ENCODE data around the gene PABPN1L.
A peak's percentile ranks its signal among the peaks of the same experiment; 100 is the strongest.

PABPN1L gene

DNA sequence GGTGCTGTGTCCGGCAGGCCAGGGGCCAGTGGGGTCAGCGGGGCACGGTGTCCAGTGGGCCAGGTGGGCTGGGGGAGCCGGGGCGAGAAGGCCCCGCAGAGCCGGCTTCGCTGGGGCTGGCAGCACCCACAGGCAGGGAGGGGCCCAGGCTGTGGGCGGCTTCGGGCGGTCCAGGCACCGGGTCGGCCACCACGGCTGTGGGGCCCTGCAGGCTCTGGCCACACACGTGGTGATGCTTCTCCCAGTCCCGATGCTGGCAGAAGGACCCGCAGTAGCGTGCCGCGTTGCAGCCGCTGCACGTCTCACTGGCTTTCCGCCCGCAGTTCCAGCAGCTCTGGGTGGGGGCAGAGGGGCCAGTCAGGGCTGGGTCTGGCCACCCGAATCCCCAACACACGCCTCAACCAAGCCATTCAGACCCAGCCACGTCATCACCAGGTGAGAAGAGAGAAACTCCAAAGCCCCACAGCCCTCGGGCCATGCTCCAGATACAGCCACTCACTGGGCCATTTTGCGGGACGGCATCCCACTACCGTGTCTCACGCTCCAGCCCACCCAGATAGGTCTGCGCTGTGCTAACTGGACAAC lies 10.6 kb upstream of the PABPN1L start:
- no peak for DNase-seq (ENCODE audit: low spot score)
- H2AFZ ChIP-seq (ENCODE audit: low read length): no peak overlapping the region
- H3K4me2 ChIP-seq (ENCODE audit: insufficient read depth, low read length, poor library complexity, severe bottlenecking): no peak overlapping the region
- H2BK120ac ChIP-seq (ENCODE audit: low read depth, low read length): no peak overlapping the region
- H3K4me3 ChIP-seq (ENCODE audit: low read length in 2 of 2): no peak overlapping the region
- peak overlapping the region; percentile 10 for H2AK5ac ChIP-seq (ENCODE audit: low read depth, low read length)
- no peak overlapping the region for H2BK15ac ChIP-seq (ENCODE audit: low read length)
- H4K8ac ChIP-seq (ENCODE audit: low read depth, low read length): no peak overlapping the region
- peaks cover 3% of the 10 kb centered on the region for H3K79me1 ChIP-seq (ENCODE audit: low read depth, low read length)
- peaks cover 0 to 44% (median 11%) of the 10 kb centered on the region in 3 experiments for H3K27me3 ChIP-seq (ENCODE audit: control insufficient read depth in 3 of 3, insufficient read depth in 3 of 3, low read depth in 1 of 3, low read length in 3 of 3)
- H3K18ac ChIP-seq (ENCODE audit: low read length): peak overlapping the region; percentile 13
- H3K14ac ChIP-seq (ENCODE audit: low read length): no peak overlapping the region
- peak overlapping the region; percentile 41 for H2BK12ac ChIP-seq (ENCODE audit: low read length)
- no peak overlapping the region for H4K91ac ChIP-seq (ENCODE audit: low read depth, low read length, poor library complexity)
- H3K23ac ChIP-seq (ENCODE audit: low read depth, low read length, poor library complexity): peak overlapping the region; percentile 44
- H3K9me3 ChIP-seq (replicated peaks in 1 of 2; ENCODE audit: control insufficient read depth in 2 of 2, insufficient read depth in 1 of 2, low read depth in 1 of 2, low read length in 2 of 2): no peaks in the 10 kb centered on the region
- H3K36me3 ChIP-seq (replicated peaks in 1 of 2; ENCODE audit: control insufficient read depth in 2 of 2, insufficient read depth in 2 of 2, low read length in 2 of 2): no peaks in the 10 kb centered on the region
- peaks cover 16 to 19% of the 10 kb centered on the region in 2 donors for H3K4me1 ChIP-seq (ENCODE audit: control insufficient read depth in 2 of 2, insufficient read depth in 1 of 2, low read depth in 1 of 2, low read length in 2 of 2)
- H3K27ac ChIP-seq (replicated peaks; ENCODE audit: low read length): no peak overlapping the region
- no peak overlapping the region for H3K4ac ChIP-seq (ENCODE audit: low read length)
- no CpG with 5 or more reads among the region's 33 CpGs for WGBS, 2 donors (ENCODE audit: extremely low coverage in 2 of 2, insufficient read length in 2 of 2, insufficient replicate concordance in 1 of 2)
- no peak overlapping the region for H2BK5ac ChIP-seq (ENCODE audit: low read length)
- H3K9ac ChIP-seq (ENCODE audit: low read depth, low read length, poor library complexity): peak overlapping the region; percentile 78

DNA sequence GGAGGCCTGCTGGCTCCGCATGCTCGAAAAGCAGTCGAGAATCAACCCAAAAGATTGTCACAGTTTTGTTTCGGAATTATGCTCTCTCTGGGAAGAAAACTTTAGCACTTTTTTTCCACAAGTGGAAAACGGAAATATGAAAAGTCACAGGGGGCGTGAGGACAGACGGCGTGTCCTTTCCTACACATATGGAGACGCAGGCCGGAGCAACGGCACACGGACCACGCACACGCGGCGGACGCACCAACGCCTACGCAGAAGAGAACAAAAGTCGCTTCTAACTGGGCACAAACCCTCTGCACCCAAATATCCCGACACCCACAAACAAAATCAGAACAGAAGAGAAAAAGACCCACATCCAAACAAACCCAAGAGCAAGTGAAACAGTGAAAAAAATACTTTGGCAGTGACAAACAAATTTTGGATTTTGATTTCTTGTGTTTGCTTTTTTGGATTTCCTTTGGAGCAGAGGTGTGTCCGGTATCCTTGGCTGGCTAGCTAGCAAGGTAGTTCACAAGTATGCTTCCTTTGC lies 9.3 kb upstream of the PABPN1L start:
- Histone ChIP-seq H3K4me3 (ENCODE audit: low read length in 2 of 2) (no peak overlapping the region), H4K8ac (ENCODE audit: low read depth, low read length) (no peak overlapping the region), H3K4me2 (ENCODE audit: insufficient read depth, low read length, poor library complexity, severe bottlenecking) (no peak overlapping the region), H3K27ac (replicated peaks; ENCODE audit: low read length) (no peak overlapping the region), H3K4ac (ENCODE audit: low read length) (no peak overlapping the region), H3K9me3 (replicated peaks in 1 of 2; ENCODE audit: control insufficient read depth in 2 of 2, insufficient read depth in 1 of 2, low read depth in 1 of 2, low read length in 2 of 2) (no peaks in the 10 kb centered on the region), H3K27me3 (ENCODE audit: control insufficient read depth in 3 of 3, insufficient read depth in 3 of 3, low read depth in 1 of 3, low read length in 3 of 3) (peaks cover 0 to 57% (median 3%) of the 10 kb centered on the region in 3 experiments), H4K91ac (ENCODE audit: low read depth, low read length, poor library complexity) (no peak overlapping the region), H3K4me1 (ENCODE audit: control insufficient read depth in 2 of 2, insufficient read depth in 1 of 2, low read depth in 1 of 2, low read length in 2 of 2) (peaks cover 8 to 17% of the 10 kb centered on the region in 2 donors), H2BK12ac (ENCODE audit: low read length) (no peak overlapping the region), H3K36me3 (replicated peaks in 1 of 2; ENCODE audit: control insufficient read depth in 2 of 2, insufficient read depth in 2 of 2, low read length in 2 of 2) (no peaks in the 10 kb centered on the region), H3K14ac (ENCODE audit: low read length) (no peak overlapping the region), H2AK5ac (ENCODE audit: low read depth, low read length) (peak overlapping the region; percentile 28), H2BK120ac (ENCODE audit: low read depth, low read length) (no peak overlapping the region), H2BK15ac (ENCODE audit: low read length) (no peak overlapping the region), H3K18ac (ENCODE audit: low read length) (no peak overlapping the region), H2BK5ac (ENCODE audit: low read length) (no peak overlapping the region), H3K23ac (ENCODE audit: low read depth, low read length, poor library complexity) (no peak overlapping the region), H3K9ac (ENCODE audit: low read depth, low read length, poor library complexity) (no peak overlapping the region), H2AFZ (ENCODE audit: low read length) (no peak overlapping the region), H3K79me1 (ENCODE audit: low read depth, low read length) (peaks cover 3% of the 10 kb centered on the region)
- WGBS, 2 donors (ENCODE audit: extremely low coverage in 2 of 2, insufficient read length in 2 of 2, insufficient replicate concordance in 1 of 2): no CpG with 5 or more reads among the region's 22 CpGs
- no peak for DNase-seq (ENCODE audit: low spot score)

DNA sequence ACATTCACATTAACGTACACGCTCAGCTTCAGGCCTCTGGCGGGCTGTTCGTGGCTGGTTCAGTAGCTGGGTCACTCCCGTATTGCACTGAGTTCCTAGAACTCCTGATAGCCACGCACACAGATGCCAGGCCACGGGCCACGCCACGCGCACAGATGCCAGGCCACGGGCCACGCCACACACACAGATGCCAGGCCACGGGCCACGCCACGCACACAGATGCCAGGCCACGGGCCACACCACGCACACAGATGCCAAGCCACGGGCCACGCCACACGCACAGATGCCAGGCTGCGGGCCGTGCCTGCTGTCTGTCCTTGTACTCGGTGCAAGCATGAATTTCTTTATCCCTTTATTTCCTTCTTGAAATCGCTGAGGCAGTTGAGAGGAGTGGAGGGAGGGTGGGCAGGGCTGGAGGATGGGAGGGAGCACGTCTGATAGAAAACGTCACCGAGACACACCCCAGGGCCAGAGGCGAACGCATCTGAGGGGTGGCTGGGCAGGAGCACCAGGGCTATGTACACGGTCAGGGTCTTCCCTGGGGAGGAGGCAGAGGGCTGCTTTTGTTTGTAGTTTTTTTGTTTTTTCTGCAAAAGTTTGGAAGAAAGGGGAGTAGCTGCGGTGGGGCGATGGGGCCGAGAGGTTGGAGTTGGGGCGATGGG lies 8.6 kb upstream of the PABPN1L start:
- H3K4me1 ChIP-seq (ENCODE audit: control insufficient read depth in 2 of 2, insufficient read depth in 1 of 2, low read depth in 1 of 2, low read length in 2 of 2): peaks cover 2 to 10% of the 10 kb centered on the region in 2 donors

DNA sequence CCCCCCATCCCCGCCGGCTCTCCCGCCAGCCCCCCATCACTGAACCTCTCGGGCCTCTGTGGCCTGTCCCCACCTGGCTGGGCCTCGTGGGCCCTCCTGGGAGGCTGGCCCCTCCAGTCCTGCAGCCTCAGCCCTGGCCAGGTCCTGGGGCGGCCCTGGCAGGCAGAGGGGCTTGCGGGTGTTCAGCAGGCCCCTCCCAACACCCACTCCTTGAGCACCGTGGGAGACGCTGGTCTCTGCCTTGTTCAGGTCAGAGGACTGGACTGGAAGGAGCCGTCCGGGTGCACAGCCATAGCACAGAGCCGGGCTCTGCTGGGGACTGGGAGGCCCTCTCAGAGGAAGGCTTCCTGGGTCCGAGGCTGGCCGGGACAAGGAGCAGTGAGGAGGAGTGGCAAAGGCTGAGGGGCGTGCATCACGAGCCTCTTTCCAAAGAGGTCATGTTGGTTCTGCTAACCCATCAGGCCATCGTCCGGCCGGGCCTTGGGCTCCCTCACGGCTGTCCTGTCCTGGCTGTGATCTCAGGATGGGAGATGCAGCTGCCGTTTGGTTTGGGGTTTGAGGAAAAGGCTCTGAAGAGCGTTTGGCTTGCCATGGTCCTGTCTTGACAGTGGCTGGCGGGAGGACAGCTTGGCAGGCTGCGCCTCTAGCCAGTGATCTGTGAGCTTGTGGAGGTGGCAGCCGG lies 6.3 kb upstream of the PABPN1L start:
- DNase-seq (ENCODE audit: low spot score): no peak
- Histone ChIP-seq H3K9ac (ENCODE audit: low read depth, low read length, poor library complexity) (no peak overlapping the region), H3K9me3 (replicated peaks in 1 of 2; ENCODE audit: control insufficient read depth in 2 of 2, insufficient read depth in 1 of 2, low read depth in 1 of 2, low read length in 2 of 2) (no peaks in the 10 kb centered on the region), H3K18ac (ENCODE audit: low read length) (peak overlapping the region; percentile 28), H3K27me3 (ENCODE audit: control insufficient read depth in 3 of 3, insufficient read depth in 3 of 3, low read depth in 1 of 3, low read length in 3 of 3) (peaks cover 0 to 65% (median 0%) of the 10 kb centered on the region in 3 experiments), H3K23ac (ENCODE audit: low read depth, low read length, poor library complexity) (peak overlapping the region; percentile 31), H3K4me3 (ENCODE audit: low read length in 2 of 2) (no peak overlapping the region), H3K79me1 (ENCODE audit: low read depth, low read length) (peaks cover 3% of the 10 kb centered on the region), H3K4me2 (ENCODE audit: insufficient read depth, low read length, poor library complexity, severe bottlenecking) (no peak overlapping the region), H2AK5ac (ENCODE audit: low read depth, low read length) (peak overlapping the region; percentile 65), H4K8ac (ENCODE audit: low read depth, low read length) (no peak overlapping the region), H2BK15ac (ENCODE audit: low read length) (no peak overlapping the region), H2BK120ac (ENCODE audit: low read depth, low read length) (no peak overlapping the region), H2BK5ac (ENCODE audit: low read length) (no peak overlapping the region), H3K4ac (ENCODE audit: low read length) (no peak overlapping the region), H3K27ac (replicated peaks; ENCODE audit: low read length) (no peak overlapping the region), H3K4me1 (ENCODE audit: control insufficient read depth in 2 of 2, insufficient read depth in 1 of 2, low read depth in 1 of 2, low read length in 2 of 2) (peaks cover 0 to 2% of the 10 kb centered on the region in 2 donors), H3K14ac (ENCODE audit: low read length) (no peak overlapping the region), H4K91ac (ENCODE audit: low read depth, low read length, poor library complexity) (no peak overlapping the region), H3K36me3 (replicated peaks in 1 of 2; ENCODE audit: control insufficient read depth in 2 of 2, insufficient read depth in 2 of 2, low read length in 2 of 2) (no peaks in the 10 kb centered on the region), H2AFZ (ENCODE audit: low read length) (no peak overlapping the region), H2BK12ac (ENCODE audit: low read length) (no peak overlapping the region)
- no CpG with 5 or more reads among the region's 25 CpGs for WGBS, 2 donors (ENCODE audit: extremely low coverage in 2 of 2, insufficient read length in 2 of 2, insufficient replicate concordance in 1 of 2)

More for the DNA sequence above, 8.6 kb upstream of the PABPN1L start:
- H2AK5ac ChIP-seq (ENCODE audit: low read depth, low read length): peak overlapping the region; percentile 28
- H3K9ac ChIP-seq (ENCODE audit: low read depth, low read length, poor library complexity): peak overlapping the region; percentile 70
- no peak for DNase-seq (ENCODE audit: low spot score)
- no peak overlapping the region for H3K4me2 ChIP-seq (ENCODE audit: insufficient read depth, low read length, poor library complexity, severe bottlenecking)
- WGBS, 2 donors (ENCODE audit: extremely low coverage in 2 of 2, insufficient read length in 2 of 2, insufficient replicate concordance in 1 of 2): no CpG with 5 or more reads among the region's 34 CpGs
- no peaks in the 10 kb centered on the region for H3K9me3 ChIP-seq (replicated peaks in 1 of 2; ENCODE audit: control insufficient read depth in 2 of 2, insufficient read depth in 1 of 2, low read depth in 1 of 2, low read length in 2 of 2)
- H3K4ac ChIP-seq (ENCODE audit: low read length): no peak overlapping the region
- peaks cover 0 to 59% (median 0%) of the 10 kb centered on the region in 3 experiments for H3K27me3 ChIP-seq (ENCODE audit: control insufficient read depth in 3 of 3, insufficient read depth in 3 of 3, low read depth in 1 of 3, low read length in 3 of 3)
- no peak overlapping the region for H3K27ac ChIP-seq (replicated peaks; ENCODE audit: low read length)
- no peak overlapping the region for H4K91ac ChIP-seq (ENCODE audit: low read depth, low read length, poor library complexity)
- H3K4me3 ChIP-seq (ENCODE audit: low read length in 2 of 2): peak overlapping the region in 1 of 2 donors; percentile 11
- no peak overlapping the region for H4K8ac ChIP-seq (ENCODE audit: low read depth, low read length)
- peak overlapping the region; percentile 28 for H3K18ac ChIP-seq (ENCODE audit: low read length)
- H2BK120ac ChIP-seq (ENCODE audit: low read depth, low read length): no peak overlapping the region
- H2AFZ ChIP-seq (ENCODE audit: low read length): no peak overlapping the region
- peak overlapping the region; percentile 58 for H2BK12ac ChIP-seq (ENCODE audit: low read length)
- peak overlapping the region; percentile 71 for H3K14ac ChIP-seq (ENCODE audit: low read length)
- H3K36me3 ChIP-seq (replicated peaks in 1 of 2; ENCODE audit: control insufficient read depth in 2 of 2, insufficient read depth in 2 of 2, low read length in 2 of 2): no peaks in the 10 kb centered on the region
- H3K79me1 ChIP-seq (ENCODE audit: low read depth, low read length): peaks cover 3% of the 10 kb centered on the region
- H2BK5ac ChIP-seq (ENCODE audit: low read length): no peak overlapping the region
- H2BK15ac ChIP-seq (ENCODE audit: low read length): no peak overlapping the region
- H3K23ac ChIP-seq (ENCODE audit: low read depth, low read length, poor library complexity): peak overlapping the region; percentile 93
